ENCODE data around the gene GRAMD4. TPM values are rescaled to one million over a fixed set of nuclear protein-coding genes. Genes with fewer than 3 reads are reported as not detected.
A peak's percentile ranks its signal among the peaks of the same experiment; 100 is the strongest.
"Not testable (repeated sequence)": the region's sequence is repeated elsewhere in the genome, so short reads cannot be mapped to it uniquely, and the experiment has no call there.

GRAMD4 gene
- total RNA-seq, 1 experiment from 2014 or later = 38.2 TPM

- no peaks in the 10 kb centered on the region for H3K4me1 ChIP-seq (replicated peaks; ENCODE audit: insufficient read depth)
- no peaks in the 10 kb centered on the region for H3K79me2 ChIP-seq (ENCODE audit: low read depth)
- H4K20me1 ChIP-seq (ENCODE audit: insufficient read depth) = peaks cover 13% of the 10 kb centered on the region
- no peak overlapping the region for H2AFZ ChIP-seq
- BruUV-seq (replicated peaks) = no TSS peak
- no peaks in the 10 kb centered on the region for H3K9me3 ChIP-seq (ENCODE audit: insufficient read depth, low read depth)
- H3K27ac ChIP-seq = no peak overlapping the region
- H3K9me2 ChIP-seq (ENCODE audit: insufficient read depth) = no peaks in the 10 kb centered on the region
- H3K27me3 ChIP-seq (ENCODE audit: insufficient read depth, low read depth) = no peaks in the 10 kb centered on the region
- H3K36me3 ChIP-seq (ENCODE audit: low read depth) = no peaks in the 10 kb centered on the region
- no peaks in the 10 kb centered on the region; the same call in 1 of the 2 replicates for H3F3A ChIP-seq (ENCODE audit: insufficient read depth, low read depth)
- no peak for DNase-seq
- POLR2A ChIA-PET (ENCODE audit: unreplicated experiment) = no interaction called here
- intact Hi-C loops (cut with micrococcal nuclease; ENCODE audit: unreplicated experiment) = no loop called here
- H3K4me2 ChIP-seq = no peak overlapping the region
- no peak overlapping the region for H3K4me3 ChIP-seq
- CTCF ChIA-PET = no interaction called here
- TF ChIP-seq CTCF (conservative IDR thresholded peaks at IDR 0.05) = no peak
Measured at GRCh38 chr22:46632646-46633249, 12.6 kb downstream of the GRAMD4 start.

DNA sequence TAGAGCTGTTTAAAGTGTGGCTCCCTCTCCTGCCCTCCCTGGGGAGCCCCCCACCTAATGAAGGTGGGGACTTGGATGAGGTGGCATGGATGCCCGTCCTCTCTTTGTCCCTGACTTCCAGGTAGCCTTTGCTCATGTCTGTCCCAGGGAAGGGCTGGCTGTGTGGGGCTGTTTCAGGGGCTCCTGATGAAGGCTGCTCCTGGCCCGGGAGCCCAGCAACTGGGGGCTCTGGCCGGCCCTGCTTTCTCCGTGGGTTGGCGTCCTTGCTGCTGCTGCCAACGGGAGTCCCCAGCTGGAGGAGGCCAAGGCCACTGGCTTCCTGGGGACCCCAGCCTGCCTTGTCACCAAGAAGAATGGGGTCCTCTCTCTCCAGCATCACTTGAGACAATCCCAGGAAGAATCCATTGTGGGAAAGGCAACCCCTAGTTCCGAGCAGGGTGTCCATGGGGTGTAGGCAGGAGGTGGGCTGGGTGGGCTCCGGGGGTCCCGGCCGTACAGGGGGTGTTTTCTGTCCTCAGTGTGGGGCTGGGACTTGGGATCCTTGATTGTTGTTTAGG, 13.2 kb downstream of the GRAMD4 start:
- TF ChIP-seq CTCF (conservative IDR thresholded peaks at IDR 0.05) (no peak), EZH2 (IDR thresholded peaks at IDR 0.05; ENCODE audit: low read depth) (no peak)
- Histone ChIP-seq H3K27ac (no peak overlapping the region), H3K4me1 (replicated peaks; ENCODE audit: insufficient read depth) (no peaks in the 10 kb centered on the region), H3K9me2 (ENCODE audit: insufficient read depth) (no peaks in the 10 kb centered on the region), H3K4me2 (no peak overlapping the region), H4K20me1 (ENCODE audit: insufficient read depth) (peaks cover 16% of the 10 kb centered on the region), H3K4me3 (no peak overlapping the region), H3K36me3 (ENCODE audit: low read depth) (no peaks in the 10 kb centered on the region), H2AFZ (no peak overlapping the region), H3K9me3 (ENCODE audit: insufficient read depth, low read depth) (no peaks in the 10 kb centered on the region), H3K79me2 (ENCODE audit: low read depth) (no peaks in the 10 kb centered on the region), H3F3A (ENCODE audit: insufficient read depth, low read depth) (no peaks in the 10 kb centered on the region; the same call in 1 of the 2 replicates), H3K27me3 (ENCODE audit: insufficient read depth, low read depth) (no peaks in the 10 kb centered on the region)
- CTCF ChIA-PET = no interaction called here
- POLR2A ChIA-PET (ENCODE audit: unreplicated experiment) = no interaction called here
- no TSS peak for BruUV-seq (replicated peaks)
- intact Hi-C loops (cut with micrococcal nuclease; ENCODE audit: unreplicated experiment) = no loop called here
- no peak for DNase-seq

GRCh38 chr22:46634011-46634699, 14.0 kb downstream of the GRAMD4 start:
- no peak overlapping the region for H3K27ac ChIP-seq
- no peaks in the 10 kb centered on the region for H3K27me3 ChIP-seq (ENCODE audit: insufficient read depth, low read depth)
- H3K9me3 ChIP-seq (ENCODE audit: insufficient read depth, low read depth) = no peaks in the 10 kb centered on the region
- TF ChIP-seq EZH2 (IDR thresholded peaks at IDR 0.05; ENCODE audit: low read depth) (no peak), CTCF (conservative IDR thresholded peaks at IDR 0.05) (no peak)
- H3K79me2 ChIP-seq (ENCODE audit: low read depth) = no peaks in the 10 kb centered on the region
- intact Hi-C loops (cut with micrococcal nuclease; ENCODE audit: unreplicated experiment) = no loop called here
- H3F3A ChIP-seq (ENCODE audit: insufficient read depth, low read depth) = no peaks in the 10 kb centered on the region; the same call in 1 of the 2 replicates
- no TSS peak for BruUV-seq (replicated peaks)
- ChIA-PET CTCF (no interaction called here), POLR2A (ENCODE audit: unreplicated experiment) (no interaction called here)
- H4K20me1 ChIP-seq (ENCODE audit: insufficient read depth) = peaks cover 23% of the 10 kb centered on the region
- no peak for DNase-seq
- no peak overlapping the region for H2AFZ ChIP-seq
- no peaks in the 10 kb centered on the region for H3K9me2 ChIP-seq (ENCODE audit: insufficient read depth)
- H3K4me3 ChIP-seq = no peak overlapping the region
- no peaks in the 10 kb centered on the region for H3K4me1 ChIP-seq (replicated peaks; ENCODE audit: insufficient read depth)
- H3K4me2 ChIP-seq = no peak overlapping the region
- H3K36me3 ChIP-seq (ENCODE audit: low read depth) = no peaks in the 10 kb centered on the region

- H3K79me2 ChIP-seq (ENCODE audit: low read depth); intact Hi-C loops (cut with micrococcal nuclease; ENCODE audit: unreplicated experiment); H3K27ac ChIP-seq; H3K4me1 ChIP-seq (replicated peaks; ENCODE audit: insufficient read depth); CTCF ChIA-PET; H3K36me3 ChIP-seq (ENCODE audit: low read depth); H3K9me3 ChIP-seq (ENCODE audit: insufficient read depth, low read depth); POLR2A ChIA-PET (ENCODE audit: unreplicated experiment); H3F3A ChIP-seq (ENCODE audit: insufficient read depth, low read depth); H3K27me3 ChIP-seq (ENCODE audit: insufficient read depth, low read depth); BruUV-seq (replicated peaks); H2AFZ ChIP-seq; H3K4me3 ChIP-seq; H3K9me2 ChIP-seq (ENCODE audit: insufficient read depth); H3K4me2 ChIP-seq: not testable (repeated sequence)
- peaks cover 25% of the 10 kb centered on the region for H4K20me1 ChIP-seq (ENCODE audit: insufficient read depth)
- peak in 1 of 2 experiments; percentile 23 for DNase-seq
Measured at GRCh38 chr22:46634973-46635685, 14.9 kb downstream of the GRAMD4 start.
